Kidney (tissue), 14 donors: ENCODE measurements around the gene SPRYD4. TPM values are rescaled to one million over a fixed set of nuclear protein-coding genes. Genes with fewer than 3 reads are reported as not detected.

ENCODE experiments used
- DNase-seq, 5 donors: peaks; one replicate each; pipeline ENCODE4 v3.0.0-alpha.2; 2013 to 2020
- FAIRE-seq: peaks from 2 replicates; lab custom pipeline; 2012; peaks lifted over from hg19 to GRCh38; lab: Jason Lieb, UNC
- H3K27ac ChIP-seq, 2 donors: one replicate each; pipeline ENCODE4 v1.7.0; 2013; ENCODE audit warnings: low read depth in 2 of 2, low read length in 2 of 2, inconsistent platforms in 1 of 2
- H3K27me3 ChIP-seq: one replicate; pipeline ENCODE4 v1.7.1; 2013; ENCODE audit warnings: low read length, inconsistent platforms; ENCODE audit not compliant: control insufficient read depth, insufficient read depth
- H3K36me3 ChIP-seq, 3 donors: one replicate each; pipeline versions ENCODE4 v1.7.0 to v1.7.1; 2013; ENCODE audit warnings: low read length in 3 of 3, control low read depth in 1 of 3, inconsistent platforms in 1 of 3; ENCODE audit not compliant: insufficient read depth in 3 of 3, control insufficient read depth in 2 of 3
- H3K4me1 ChIP-seq, 3 donors: one replicate each; pipeline versions ENCODE4 v1.7.0 to v1.7.1; 2013; ENCODE audit warnings: low read length in 3 of 3, inconsistent platforms in 1 of 3, low read depth in 1 of 3; ENCODE audit not compliant: control insufficient read depth in 2 of 3, insufficient read depth in 2 of 3
- H3K4me3 ChIP-seq, 3 donors: one replicate each; pipeline versions ENCODE4 v1.7.0 to v1.8.1; 2013; ENCODE audit warnings: low read length in 3 of 3, control low read depth in 1 of 3, inconsistent platforms in 1 of 3
- H3K9ac ChIP-seq, 3 donors: one replicate each; pipeline versions ENCODE4 v1.7.0 to v1.7.1; 2013; ENCODE audit warnings: low read length in 3 of 3, control low read depth in 1 of 3, inconsistent platforms in 1 of 3
- H3K9me3 ChIP-seq, 3 donors: one replicate each; pipeline versions ENCODE4 v1.7.0 to v1.7.1; 2013; ENCODE audit warnings: low read length in 3 of 3, control low read depth in 1 of 3, inconsistent platforms in 1 of 3; ENCODE audit not compliant: control insufficient read depth in 2 of 3, insufficient read depth in 1 of 3
- intact Hi-C: fragments of 100-400 bp; cut with DNase I; formaldehyde crosslinking; loops from one replicate; pipeline ENCODE4 v1.11.1; 2022
- polyA plus RNA-seq: library from polyadenylated mRNA; stranded (reverse); fragments of 350-450 nt; fragmentation: Illumina TruSeq; extraction: RNeasy Lipid Tissue Mini Kit (QIAGEN cat#74804); gene quantifications from one replicate; pipeline ENCODE4 v1.2.3, GENCODE V29; 2014; ENCODE audit warnings: low read depth, low replicate concordance; ENCODE audit not compliant: insufficient read depth
- total RNA-seq: library from RNA; stranded (reverse); fragmentation: NEBNext Ultra II Directional; extraction: Animal tissue kit (Norgen Biotek cat#: 25700); gene quantifications from one replicate; pipeline ENCODE4 v1.2.1, GENCODE V29; 2021
- TF ChIP-seq, protein P1 (sequence below): IDR thresholded peaks from 3 replicates; pipeline ENCODE4 v1.5.1; 2012; ENCODE audit warnings: mild to moderate bottlenecking, moderate library complexity, borderline replicate concordance; ENCODE audit not compliant: insufficient read depth; ENCODE audit errors: extremely low read depth
- donor health status: control.
- donor health status: control.
- donor health status: control.
- donor health status: control.
- donor health status: control.
- donor health status: DM: yes; HTN: yes; CAD: no.
- donor health status: Normal renal cell carcinoma (clear cell type).

The SPRYD4 gene
- total and polyA plus RNA-seq, 2 donors from 2014 or later = 4.0 to 6.0 TPM

DNA sequence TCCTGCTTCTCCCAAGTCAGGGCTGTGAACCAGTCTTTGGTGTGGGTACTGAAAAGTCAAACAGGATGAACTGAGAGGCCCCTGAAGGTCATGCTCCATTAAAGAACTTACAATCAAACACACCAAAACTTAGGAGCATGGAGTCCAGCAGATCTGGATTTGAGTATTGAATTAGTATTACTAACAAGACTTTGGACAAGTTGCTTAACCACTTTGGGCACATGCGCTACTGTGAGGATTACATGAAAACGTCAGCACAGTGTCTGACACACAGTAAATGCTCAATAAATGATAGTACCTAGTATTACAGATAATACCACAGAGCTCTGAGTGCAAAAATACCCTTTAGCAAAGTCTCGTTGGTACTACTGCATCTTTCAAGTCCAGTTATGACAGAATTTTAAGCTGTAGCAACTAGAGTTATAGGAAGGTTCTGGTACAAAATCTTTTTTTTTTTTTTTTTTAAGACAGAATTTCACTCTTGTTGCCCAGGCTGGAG, 42.4 kb upstream of the SPRYD4 start:
- H3K36me3 ChIP-seq = peaks cover 0 to 4% (median 3%) of the 10 kb centered on the region in 3 donors
- TF ChIP-seq, protein P1, sequence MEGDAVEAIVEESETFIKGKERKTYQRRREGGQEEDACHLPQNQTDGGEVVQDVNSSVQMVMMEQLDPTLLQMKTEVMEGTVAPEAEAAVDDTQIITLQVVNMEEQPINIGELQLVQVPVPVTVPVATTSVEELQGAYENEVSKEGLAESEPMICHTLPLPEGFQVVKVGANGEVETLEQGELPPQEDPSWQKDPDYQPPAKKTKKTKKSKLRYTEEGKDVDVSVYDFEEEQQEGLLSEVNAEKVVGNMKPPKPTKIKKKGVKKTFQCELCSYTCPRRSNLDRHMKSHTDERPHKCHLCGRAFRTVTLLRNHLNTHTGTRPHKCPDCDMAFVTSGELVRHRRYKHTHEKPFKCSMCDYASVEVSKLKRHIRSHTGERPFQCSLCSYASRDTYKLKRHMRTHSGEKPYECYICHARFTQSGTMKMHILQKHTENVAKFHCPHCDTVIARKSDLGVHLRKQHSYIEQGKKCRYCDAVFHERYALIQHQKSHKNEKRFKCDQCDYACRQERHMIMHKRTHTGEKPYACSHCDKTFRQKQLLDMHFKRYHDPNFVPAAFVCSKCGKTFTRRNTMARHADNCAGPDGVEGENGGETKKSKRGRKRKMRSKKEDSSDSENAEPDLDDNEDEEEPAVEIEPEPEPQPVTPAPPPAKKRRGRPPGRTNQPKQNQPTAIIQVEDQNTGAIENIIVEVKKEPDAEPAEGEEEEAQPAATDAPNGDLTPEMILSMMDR = no peak
- no peaks in the 10 kb centered on the region for H3K4me1 ChIP-seq
- H3K9ac ChIP-seq = no peak overlapping the region
- no peak for FAIRE-seq
- intact Hi-C loops = no loop called here
- no peak for DNase-seq
- no peak overlapping the region for H3K27ac ChIP-seq
- no peaks in the 10 kb centered on the region for H3K9me3 ChIP-seq
- H3K27me3 ChIP-seq = no peaks in the 10 kb centered on the region
- H3K4me3 ChIP-seq = no peak overlapping the region

DNA sequence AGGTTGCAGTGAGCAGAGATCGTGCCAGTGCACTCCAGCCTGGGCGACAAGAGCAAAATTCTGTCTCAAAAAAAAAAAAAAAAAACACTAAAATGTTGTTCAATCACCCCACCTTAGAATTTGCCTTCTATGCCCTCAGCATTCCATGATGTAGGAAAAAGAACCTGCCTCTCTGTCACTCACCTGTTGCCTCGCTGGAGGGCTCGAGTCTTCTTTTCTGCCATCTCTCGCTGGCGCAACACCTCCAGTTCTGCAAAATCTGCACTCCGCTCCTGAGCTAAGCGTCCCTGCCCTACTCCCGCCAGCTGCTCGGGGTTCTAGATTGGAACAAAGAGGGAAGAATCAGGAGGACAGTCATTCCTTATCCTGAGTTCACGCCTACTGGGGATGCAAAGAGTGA, 37.1 kb upstream of the SPRYD4 start:
- TF ChIP-seq, protein P1 = no peak
- Histone ChIP-seq H3K4me1 (no peaks in the 10 kb centered on the region), H3K9me3 (no peaks in the 10 kb centered on the region), H3K9ac (no peak overlapping the region), H3K27me3 (no peaks in the 10 kb centered on the region), H3K27ac (no peak overlapping the region), H3K36me3 (peaks cover 0 to 3% (median 0%) of the 10 kb centered on the region in 3 donors), H3K4me3 (no peak overlapping the region)
- FAIRE-seq = no peak
- DNase-seq = no peak
- intact Hi-C loops = no loop called here

DNA sequence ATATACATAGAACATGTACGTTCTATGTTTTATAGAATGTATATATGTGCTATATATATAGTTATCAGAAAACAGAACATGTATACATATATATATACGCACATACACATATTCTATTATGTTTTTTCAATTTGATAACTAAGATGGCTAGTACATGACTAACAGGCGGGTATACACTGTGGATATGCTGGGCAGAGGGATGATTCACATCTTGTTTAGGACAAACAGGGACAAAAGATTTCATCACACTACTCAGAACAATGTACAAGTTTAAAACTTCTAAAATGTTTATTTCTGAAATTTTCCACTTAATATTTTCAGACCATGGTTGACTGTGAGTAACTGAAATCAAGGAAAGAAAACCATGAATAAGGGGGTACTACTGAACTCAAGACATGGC, 36.5 kb upstream of the SPRYD4 start:
- H3K9me3 ChIP-seq = no peaks in the 10 kb centered on the region
- no peaks in the 10 kb centered on the region for H3K27me3 ChIP-seq
- FAIRE-seq = no peak
- no peak overlapping the region for H3K27ac ChIP-seq
- intact Hi-C loops = no loop called here
- H3K4me3 ChIP-seq = no peak overlapping the region
- no peak for DNase-seq
- peaks cover 0 to 3% (median 0%) of the 10 kb centered on the region in 3 donors for H3K36me3 ChIP-seq
- no peaks in the 10 kb centered on the region for H3K4me1 ChIP-seq
- H3K9ac ChIP-seq = no peak overlapping the region
- TF ChIP-seq, protein P1 = no peak

DNA sequence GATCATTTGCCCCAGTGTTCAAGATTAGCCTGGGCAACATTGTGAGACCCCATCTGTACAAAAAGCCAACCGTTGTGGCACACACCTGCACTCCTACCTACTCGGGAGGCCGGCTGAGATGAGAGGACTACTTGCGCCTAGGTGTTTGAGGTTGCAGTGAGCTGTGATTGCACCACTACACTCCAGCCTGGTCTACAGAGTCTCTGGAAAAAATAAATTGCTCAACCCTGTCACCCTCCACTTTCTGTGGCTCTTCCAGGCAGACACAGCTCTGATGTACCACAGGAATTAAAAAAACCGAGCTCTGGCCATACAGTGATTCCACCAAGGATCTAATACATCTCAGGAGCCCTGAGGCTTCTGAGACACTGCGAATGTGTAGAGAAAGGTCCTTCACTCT, 33.5 kb upstream of the SPRYD4 start:
- no peak overlapping the region for H3K27ac ChIP-seq
- H3K27me3 ChIP-seq = no peaks in the 10 kb centered on the region
- no peaks in the 10 kb centered on the region for H3K9me3 ChIP-seq
- H3K4me3 ChIP-seq = no peak overlapping the region
- intact Hi-C loops = no loop called here
- TF ChIP-seq, protein P1 = no peak
- H3K4me1 ChIP-seq = no peaks in the 10 kb centered on the region
- H3K9ac ChIP-seq = no peak overlapping the region
- peaks cover 0 to 3% (median 0%) of the 10 kb centered on the region in 3 donors for H3K36me3 ChIP-seq
- FAIRE-seq (no peak), DNase-seq (no peak)
